Loucy (cell line): ENCODE results near the gene MYOM3.
A peak's percentile ranks its signal among the peaks of the same experiment; 100 is the strongest.

Source experiments
- H2AFZ ChIP-seq: fragments of 200-600 bp; sonication (generic); 2 replicates; pipeline ENCODE4 v1.6.0; 2016; ENCODE audit warnings: antibody characterized with exemption, mild to moderate bottlenecking, low read length, moderate library complexity
- H3F3A ChIP-seq: fragments of 200-600 bp; 2 replicates; pipeline ENCODE4 v1.6.0; 2016; ENCODE audit warnings: antibody characterized with exemption, low read depth, mild to moderate bottlenecking
- H3K27me3 ChIP-seq: fragments of 200-600 bp; sonication (generic); 2 replicates; pipeline ENCODE4 v1.6.1; 2014; ENCODE audit warnings: low read length, mild to moderate bottlenecking; ENCODE audit not compliant: insufficient read depth, poor library complexity, severe bottlenecking
- H3K36me3 ChIP-seq: fragments of 200-600 bp; sonication (generic); 2 replicates; pipeline ENCODE4 v1.6.1; 2016; ENCODE audit warnings: low read length; ENCODE audit not compliant: insufficient read depth
- H3K4me1 ChIP-seq: fragments of 200-600 bp; sonication (generic); 2 replicates; pipeline ENCODE4 v1.5.1; 2014; ENCODE audit warnings: low read length, mild to moderate bottlenecking; ENCODE audit not compliant: insufficient read depth, poor library complexity, severe bottlenecking
- H3K4me2 ChIP-seq: fragments of 200-600 bp; sonication (generic); 2 replicates; pipeline ENCODE4 v1.6.0; 2014; ENCODE audit warnings: antibody characterized with exemption, low read length, low read depth, mild to moderate bottlenecking; ENCODE audit not compliant: poor library complexity, severe bottlenecking
- H3K4me3 ChIP-seq: fragments of 200-600 bp; sonication (generic); 2 replicates; pipeline ENCODE4 v1.5.1; 2014; ENCODE audit warnings: low read length, mild to moderate bottlenecking, mixed read lengths; ENCODE audit not compliant: poor library complexity, severe bottlenecking
- H3K79me2 ChIP-seq: fragments of 200-600 bp; sonication (generic); 2 replicates; pipeline ENCODE4 v1.6.1; 2014; ENCODE audit warnings: low read length; ENCODE audit not compliant: insufficient read depth
- H3K9ac ChIP-seq: fragments of 200-600 bp; sonication (generic); 2 replicates; pipeline ENCODE4 v1.6.0; 2014; ENCODE audit warnings: mild to moderate bottlenecking, low read depth, low read length, moderate library complexity; ENCODE audit not compliant: poor library complexity, severe bottlenecking
- H3K9me2 ChIP-seq: fragments of 200-600 bp; sonication (generic); replicated peaks from 2 replicates; pipeline ENCODE4 v1.6.1; 2016; ENCODE audit warnings: low read depth, low read length, mixed read lengths
- H3K9me3 ChIP-seq: fragments of 200-600 bp; sonication (generic); 2 replicates; pipeline ENCODE4 v1.6.1; 2014; ENCODE audit warnings: mild to moderate bottlenecking, antibody characterized with exemption, low read length, low read depth; ENCODE audit not compliant: insufficient read depth
- H4K20me1 ChIP-seq: fragments of 200-600 bp; sonication (generic); 2 replicates; pipeline ENCODE4 v1.6.0; 2014; ENCODE audit warnings: antibody characterized with exemption, low read length, mild to moderate bottlenecking; ENCODE audit not compliant: insufficient read depth, poor library complexity, severe bottlenecking
- EZH2phosphoT487 ChIP-seq: fragments of 200-600 bp; IDR thresholded peaks from 2 replicates; pipeline ENCODE4 v1.6.1; 2018; ENCODE audit warnings: antibody characterized with exemption, mild to moderate bottlenecking, moderate library complexity, borderline replicate concordance
- TF ChIP-seq, protein P1 (sequence below): fragments of 200-600 bp; sonication (generic); conservative IDR thresholded peaks from 2 replicates; pipeline ENCODE4 v1.5.1; 2014; ENCODE audit warnings: mild to moderate bottlenecking, antibody characterized with exemption, low read length

The MYOM3 gene

DNA sequence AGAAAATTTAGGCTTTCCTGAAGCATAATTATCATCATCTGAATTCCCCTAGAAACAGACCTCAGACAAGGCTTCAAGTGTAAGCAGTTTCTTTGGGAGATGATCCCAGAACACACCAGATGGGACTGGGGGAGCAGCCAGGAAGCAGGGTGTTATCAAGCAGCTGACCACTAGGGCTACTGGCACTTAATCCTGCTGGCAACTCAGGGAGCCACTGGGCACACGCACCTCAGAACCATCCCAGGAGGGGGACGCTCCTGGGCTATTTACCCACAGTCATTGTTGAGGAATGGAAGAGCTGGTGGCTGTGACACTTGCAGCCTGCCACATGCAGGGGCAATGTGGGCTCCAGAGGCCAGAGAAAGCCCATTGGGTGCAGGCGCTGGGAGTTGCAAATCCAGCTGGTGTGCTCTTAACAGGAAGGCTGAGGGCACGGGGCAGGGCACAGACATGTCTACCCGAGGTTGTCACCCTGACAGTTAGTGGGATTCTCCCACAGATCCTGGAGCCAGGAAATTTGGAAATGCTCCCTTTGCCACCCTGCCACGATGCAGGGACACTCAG is 46.1 kb upstream of the MYOM3 start:
- TF ChIP-seq, protein P1, sequence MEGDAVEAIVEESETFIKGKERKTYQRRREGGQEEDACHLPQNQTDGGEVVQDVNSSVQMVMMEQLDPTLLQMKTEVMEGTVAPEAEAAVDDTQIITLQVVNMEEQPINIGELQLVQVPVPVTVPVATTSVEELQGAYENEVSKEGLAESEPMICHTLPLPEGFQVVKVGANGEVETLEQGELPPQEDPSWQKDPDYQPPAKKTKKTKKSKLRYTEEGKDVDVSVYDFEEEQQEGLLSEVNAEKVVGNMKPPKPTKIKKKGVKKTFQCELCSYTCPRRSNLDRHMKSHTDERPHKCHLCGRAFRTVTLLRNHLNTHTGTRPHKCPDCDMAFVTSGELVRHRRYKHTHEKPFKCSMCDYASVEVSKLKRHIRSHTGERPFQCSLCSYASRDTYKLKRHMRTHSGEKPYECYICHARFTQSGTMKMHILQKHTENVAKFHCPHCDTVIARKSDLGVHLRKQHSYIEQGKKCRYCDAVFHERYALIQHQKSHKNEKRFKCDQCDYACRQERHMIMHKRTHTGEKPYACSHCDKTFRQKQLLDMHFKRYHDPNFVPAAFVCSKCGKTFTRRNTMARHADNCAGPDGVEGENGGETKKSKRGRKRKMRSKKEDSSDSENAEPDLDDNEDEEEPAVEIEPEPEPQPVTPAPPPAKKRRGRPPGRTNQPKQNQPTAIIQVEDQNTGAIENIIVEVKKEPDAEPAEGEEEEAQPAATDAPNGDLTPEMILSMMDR: peak; percentile 25; the same call in 1 of the 2 replicates
- no peak for TF ChIP-seq EZH2phosphoT487
- no peak overlapping the region for H3K4me2 ChIP-seq
- H3F3A ChIP-seq: no peaks in the 10 kb centered on the region
- H3K9me2 ChIP-seq: no peaks in the 10 kb centered on the region
- no peaks in the 10 kb centered on the region for H3K9me3 ChIP-seq
- H2AFZ ChIP-seq: no peak overlapping the region
- H3K9ac ChIP-seq: no peak overlapping the region
- H3K36me3 ChIP-seq: no peaks in the 10 kb centered on the region
- H3K79me2 ChIP-seq: no peaks in the 10 kb centered on the region
- H3K4me1 ChIP-seq: no peaks in the 10 kb centered on the region
- H4K20me1 ChIP-seq: no peaks in the 10 kb centered on the region
- no peak overlapping the region for H3K4me3 ChIP-seq
- no peaks in the 10 kb centered on the region for H3K27me3 ChIP-seq

DNA sequence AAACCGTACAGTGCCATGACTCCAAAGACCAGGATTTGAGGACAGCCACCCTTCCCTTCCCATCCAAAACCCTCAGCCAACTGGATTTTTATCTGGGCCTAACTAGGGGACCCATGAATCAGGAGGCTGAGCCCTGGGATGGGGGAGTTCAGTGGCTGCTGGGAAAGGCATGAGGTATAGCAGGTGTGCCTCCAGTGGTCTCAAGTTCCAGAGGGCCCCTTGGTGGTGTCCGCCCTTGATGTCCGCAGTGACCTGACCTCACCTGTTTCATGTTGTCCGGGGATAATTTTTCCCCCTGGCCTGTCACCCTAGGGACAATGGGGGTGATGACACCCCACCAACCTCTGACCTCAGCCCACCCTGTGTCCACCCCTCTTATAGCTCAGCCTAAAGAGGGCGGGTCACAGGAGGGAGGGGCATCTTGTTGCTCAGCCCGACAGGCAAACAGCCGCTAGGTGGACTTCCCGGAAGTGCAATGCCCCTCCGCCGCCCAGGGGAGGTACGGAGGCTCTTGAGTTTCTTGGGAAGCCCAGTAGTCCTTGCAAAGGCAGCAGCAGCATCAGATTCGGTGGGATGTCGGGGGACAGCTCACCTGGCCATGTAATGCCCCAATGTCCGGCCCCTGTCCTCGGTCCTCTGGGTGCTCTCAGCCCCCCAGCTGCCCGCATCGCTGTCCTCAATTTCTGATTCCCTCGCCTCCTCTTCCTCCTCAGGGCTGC is 44.8 kb upstream of the MYOM3 start:
- Histone ChIP-seq H3K36me3 (no peaks in the 10 kb centered on the region), H3K4me1 (no peaks in the 10 kb centered on the region), H3K9ac (no peak overlapping the region), H3K4me2 (no peak overlapping the region), H3K27me3 (no peaks in the 10 kb centered on the region), H2AFZ (no peak overlapping the region), H3K9me2 (no peaks in the 10 kb centered on the region), H3K9me3 (no peaks in the 10 kb centered on the region), H4K20me1 (no peaks in the 10 kb centered on the region), H3K4me3 (no peak overlapping the region), H3K79me2 (no peaks in the 10 kb centered on the region), H3F3A (no peaks in the 10 kb centered on the region)
- TF ChIP-seq, protein P1: no peak
- TF ChIP-seq EZH2phosphoT487: no peak

DNA sequence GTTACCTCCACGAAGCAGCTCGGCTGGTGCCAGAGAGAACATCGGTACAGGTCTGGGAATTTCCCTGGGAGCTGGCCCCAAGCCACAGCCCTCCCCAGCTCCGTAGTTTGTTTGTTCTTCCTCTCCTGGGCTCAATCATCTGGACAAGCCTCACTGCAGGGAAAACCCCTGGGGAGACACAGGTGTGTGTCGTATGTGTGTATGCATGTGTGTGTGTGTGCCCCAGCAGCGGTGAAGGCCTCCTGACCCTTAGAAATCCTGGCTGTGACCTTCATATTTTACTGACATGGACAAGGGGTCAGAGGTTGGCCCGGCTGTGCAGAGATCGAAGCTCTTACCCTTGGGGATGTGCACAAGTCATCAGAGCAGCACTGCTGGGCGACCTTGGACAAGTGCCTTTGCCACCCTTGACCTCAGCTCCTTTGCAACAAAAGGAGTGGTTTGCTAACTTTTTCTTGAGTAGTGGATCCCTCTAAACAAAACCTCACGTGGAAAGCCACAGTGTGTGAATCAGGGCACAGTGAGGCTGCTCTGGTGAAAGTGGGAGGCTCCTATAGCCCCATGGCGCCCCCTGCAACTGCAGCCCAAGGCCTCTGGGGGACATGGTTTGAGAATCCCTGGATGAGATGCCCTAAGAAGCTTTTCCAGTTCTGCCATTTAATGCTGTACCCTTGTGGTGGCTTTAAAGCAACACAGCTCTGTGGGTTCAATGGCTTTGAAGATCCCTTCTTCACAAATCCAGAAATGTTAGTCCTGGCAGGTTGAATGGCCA is 43.3 kb upstream of the MYOM3 start:
- Histone ChIP-seq H3K9ac (no peak overlapping the region), H3K9me3 (no peaks in the 10 kb centered on the region), H3F3A (no peaks in the 10 kb centered on the region)

More for the DNA sequence above, 43.3 kb upstream of the MYOM3 start:
- peaks cover 4% of the 10 kb centered on the region for H3K4me1 ChIP-seq
- H3K27me3 ChIP-seq: no peaks in the 10 kb centered on the region
- H3K36me3 ChIP-seq: no peaks in the 10 kb centered on the region
- H4K20me1 ChIP-seq: no peaks in the 10 kb centered on the region
- H3K4me3 ChIP-seq: no peak overlapping the region
- H2AFZ ChIP-seq: no peak overlapping the region
- H3K4me2 ChIP-seq: no peak overlapping the region
- no peaks in the 10 kb centered on the region for H3K9me2 ChIP-seq
- TF ChIP-seq, protein P1: peak; percentile 53
- no peak for TF ChIP-seq EZH2phosphoT487
- no peaks in the 10 kb centered on the region for H3K79me2 ChIP-seq
